ENCODE results near the gene FBXL17.
A peak's percentile ranks its signal among the peaks of the same experiment; 100 is the strongest.
"Not testable (repeated sequence)": the region's sequence is repeated elsewhere in the genome, so short reads cannot be mapped to it uniquely, and the experiment has no call there.

The FBXL17 gene

GRCh38 chr5:108398964-108399363 lies 17.1 kb upstream of the FBXL17 start:
- Histone ChIP-seq H3K27me3 (ENCODE audit: control insufficient read depth in 1 of 2, insufficient read depth in 2 of 2, low read length in 2 of 2) (no peaks in the 10 kb centered on the region), H3K9me3 (ENCODE audit: control insufficient read depth in 1 of 2, low read length in 2 of 2) (no peaks in the 10 kb centered on the region), H3K4me1 (ENCODE audit: control insufficient read depth in 1 of 2, insufficient read depth in 2 of 2, low read length in 2 of 2) (no peaks in the 10 kb centered on the region), H3K27ac (ENCODE audit: low read depth, low read length) (no peak overlapping the region), H3K4me3 (ENCODE audit: low read depth in 1 of 2, low read length in 2 of 2) (no peak overlapping the region), H3K9ac (ENCODE audit: low read depth in 1 of 2, low read length in 2 of 2) (no peak overlapping the region), H3K36me3 (ENCODE audit: control insufficient read depth in 1 of 2, insufficient read depth in 2 of 2, low read length in 2 of 2) (no peaks in the 10 kb centered on the region)

GRCh38 chr5:108396837-108397236 lies 14.9 kb upstream of the FBXL17 start:
- not testable (repeated sequence) for H3K4me1 ChIP-seq (ENCODE audit: control insufficient read depth in 1 of 2, insufficient read depth in 2 of 2, low read length in 2 of 2); H3K9me3 ChIP-seq (ENCODE audit: control insufficient read depth in 1 of 2, low read length in 2 of 2); H3K9ac ChIP-seq (ENCODE audit: low read depth in 1 of 2, low read length in 2 of 2); H3K27ac ChIP-seq (ENCODE audit: low read depth, low read length); H3K4me3 ChIP-seq (ENCODE audit: low read depth in 1 of 2, low read length in 2 of 2); H3K27me3 ChIP-seq (ENCODE audit: control insufficient read depth in 1 of 2, insufficient read depth in 2 of 2, low read length in 2 of 2); H3K36me3 ChIP-seq (ENCODE audit: control insufficient read depth in 1 of 2, insufficient read depth in 2 of 2, low read length in 2 of 2)

GRCh38 chr5:108387758-108388157 lies 5.9 kb upstream of the FBXL17 start:
- no peaks in the 10 kb centered on the region for H3K36me3 ChIP-seq (ENCODE audit: control insufficient read depth in 1 of 2, insufficient read depth in 2 of 2, low read length in 2 of 2)
- no peaks in the 10 kb centered on the region for H3K27me3 ChIP-seq (ENCODE audit: control insufficient read depth in 1 of 2, insufficient read depth in 2 of 2, low read length in 2 of 2)
- no peak overlapping the region for H3K9ac ChIP-seq (ENCODE audit: low read depth in 1 of 2, low read length in 2 of 2)
- H3K4me3 ChIP-seq (ENCODE audit: low read depth in 1 of 2, low read length in 2 of 2), result no peak overlapping the region
- H3K27ac ChIP-seq (ENCODE audit: low read depth, low read length), result no peak overlapping the region
- no peaks in the 10 kb centered on the region for H3K9me3 ChIP-seq (ENCODE audit: control insufficient read depth in 1 of 2, low read length in 2 of 2)
- H3K4me1 ChIP-seq (ENCODE audit: control insufficient read depth in 1 of 2, insufficient read depth in 2 of 2, low read length in 2 of 2), result peaks cover 4 to 9% of the 10 kb centered on the region in 2 donors

- no peak overlapping the region for H3K4me3 ChIP-seq (ENCODE audit: low read depth in 1 of 2, low read length in 2 of 2)
- H3K9ac ChIP-seq (ENCODE audit: low read depth in 1 of 2, low read length in 2 of 2), result no peak overlapping the region
- no peaks in the 10 kb centered on the region for H3K27me3 ChIP-seq (ENCODE audit: control insufficient read depth in 1 of 2, insufficient read depth in 2 of 2, low read length in 2 of 2)
- H3K4me1 ChIP-seq (ENCODE audit: control insufficient read depth in 1 of 2, insufficient read depth in 2 of 2, low read length in 2 of 2), result peaks cover 4 to 9% of the 10 kb centered on the region in 2 donors
- H3K9me3 ChIP-seq (ENCODE audit: control insufficient read depth in 1 of 2, low read length in 2 of 2), result no peaks in the 10 kb centered on the region
- H3K36me3 ChIP-seq (ENCODE audit: control insufficient read depth in 1 of 2, insufficient read depth in 2 of 2, low read length in 2 of 2), result no peaks in the 10 kb centered on the region
- no peak overlapping the region for H3K27ac ChIP-seq (ENCODE audit: low read depth, low read length)
These were observed 4.6 kb upstream of the FBXL17 start for GRCh38 chr5:108386345-108387061.

- no peaks in the 10 kb centered on the region for H3K27me3 ChIP-seq (ENCODE audit: control insufficient read depth in 1 of 2, insufficient read depth in 2 of 2, low read length in 2 of 2)
- peaks cover 8 to 14% of the 10 kb centered on the region in 2 donors for H3K4me1 ChIP-seq (ENCODE audit: control insufficient read depth in 1 of 2, insufficient read depth in 2 of 2, low read length in 2 of 2)
- no peak overlapping the region for H3K27ac ChIP-seq (ENCODE audit: low read depth, low read length)
- no peak overlapping the region for H3K9ac ChIP-seq (ENCODE audit: low read depth in 1 of 2, low read length in 2 of 2)
- no peaks in the 10 kb centered on the region for H3K9me3 ChIP-seq (ENCODE audit: control insufficient read depth in 1 of 2, low read length in 2 of 2)
- H3K36me3 ChIP-seq (ENCODE audit: control insufficient read depth in 1 of 2, insufficient read depth in 2 of 2, low read length in 2 of 2), result no peaks in the 10 kb centered on the region
- no peak overlapping the region for H3K4me3 ChIP-seq (ENCODE audit: low read depth in 1 of 2, low read length in 2 of 2)
These were observed 2.8 kb upstream of the FBXL17 start for GRCh38 chr5:108384741-108385140.

- no peaks in the 10 kb centered on the region for H3K36me3 ChIP-seq (ENCODE audit: control insufficient read depth in 1 of 2, insufficient read depth in 2 of 2, low read length in 2 of 2)
- H3K27ac ChIP-seq (ENCODE audit: low read depth, low read length), result peak overlapping the region; percentile 99
- H3K9ac ChIP-seq (ENCODE audit: low read depth in 1 of 2, low read length in 2 of 2), result peak overlapping the region; percentile 82 to 92
- H3K4me1 ChIP-seq (ENCODE audit: control insufficient read depth in 1 of 2, insufficient read depth in 2 of 2, low read length in 2 of 2), result peaks cover 15 to 20% of the 10 kb centered on the region in 2 donors
- H3K4me3 ChIP-seq (ENCODE audit: low read depth in 1 of 2, low read length in 2 of 2), result peak overlapping the region; percentile 81 to 86
- H3K27me3 ChIP-seq (ENCODE audit: control insufficient read depth in 1 of 2, insufficient read depth in 2 of 2, low read length in 2 of 2), result no peaks in the 10 kb centered on the region
- no peaks in the 10 kb centered on the region for H3K9me3 ChIP-seq (ENCODE audit: control insufficient read depth in 1 of 2, low read length in 2 of 2)
These were observed 959 bp upstream of the FBXL17 start for GRCh38 chr5:108382784-108383330.

GRCh38 chr5:108381350-108381953 lies 446 bp downstream of the FBXL17 start:
- Histone ChIP-seq H3K4me3 (ENCODE audit: low read depth in 1 of 2, low read length in 2 of 2) (peak overlapping the region; percentile 81 to 86), H3K4me1 (ENCODE audit: control insufficient read depth in 1 of 2, insufficient read depth in 2 of 2, low read length in 2 of 2) (peaks cover 15 to 20% of the 10 kb centered on the region in 2 donors), H3K27me3 (ENCODE audit: control insufficient read depth in 1 of 2, insufficient read depth in 2 of 2, low read length in 2 of 2) (no peaks in the 10 kb centered on the region), H3K9ac (ENCODE audit: low read depth in 1 of 2, low read length in 2 of 2) (peak overlapping the region; percentile 82 to 92), H3K36me3 (ENCODE audit: control insufficient read depth in 1 of 2, insufficient read depth in 2 of 2, low read length in 2 of 2) (no peaks in the 10 kb centered on the region), H3K9me3 (ENCODE audit: control insufficient read depth in 1 of 2, low read length in 2 of 2) (peaks cover 0 to 4% of the 10 kb centered on the region in 2 donors), H3K27ac (ENCODE audit: low read depth, low read length) (peak overlapping the region; percentile 99)

GRCh38 chr5:108380531-108381349 lies 1.2 kb downstream of the FBXL17 start:
- Histone ChIP-seq H3K27ac (ENCODE audit: low read depth, low read length) (peak overlapping the region; percentile 99), H3K27me3 (ENCODE audit: control insufficient read depth in 1 of 2, insufficient read depth in 2 of 2, low read length in 2 of 2) (no peaks in the 10 kb centered on the region), H3K36me3 (ENCODE audit: control insufficient read depth in 1 of 2, insufficient read depth in 2 of 2, low read length in 2 of 2) (no peaks in the 10 kb centered on the region), H3K9ac (ENCODE audit: low read depth in 1 of 2, low read length in 2 of 2) (peak overlapping the region; percentile 63 to 92), H3K4me1 (ENCODE audit: control insufficient read depth in 1 of 2, insufficient read depth in 2 of 2, low read length in 2 of 2) (peaks cover 15 to 20% of the 10 kb centered on the region in 2 donors), H3K4me3 (ENCODE audit: low read depth in 1 of 2, low read length in 2 of 2) (peak overlapping the region; percentile 81 to 86), H3K9me3 (ENCODE audit: control insufficient read depth in 1 of 2, low read length in 2 of 2) (peaks cover 6 to 11% of the 10 kb centered on the region in 2 donors)

GRCh38 chr5:108379722-108380530 lies 2.0 kb downstream of the FBXL17 start:
- Histone ChIP-seq H3K4me3 (ENCODE audit: low read depth in 1 of 2, low read length in 2 of 2) (peak overlapping the region; percentile 81 to 86), H3K9ac (ENCODE audit: low read depth in 1 of 2, low read length in 2 of 2) (peak overlapping the region; percentile 63 to 65), H3K9me3 (ENCODE audit: control insufficient read depth in 1 of 2, low read length in 2 of 2) (peaks cover 10 to 15% of the 10 kb centered on the region in 2 donors), H3K36me3 (ENCODE audit: control insufficient read depth in 1 of 2, insufficient read depth in 2 of 2, low read length in 2 of 2) (no peaks in the 10 kb centered on the region), H3K27me3 (ENCODE audit: control insufficient read depth in 1 of 2, insufficient read depth in 2 of 2, low read length in 2 of 2) (no peaks in the 10 kb centered on the region), H3K27ac (ENCODE audit: low read depth, low read length) (no peak overlapping the region), H3K4me1 (ENCODE audit: control insufficient read depth in 1 of 2, insufficient read depth in 2 of 2, low read length in 2 of 2) (peaks cover 15 to 20% of the 10 kb centered on the region in 2 donors)

Measured in duodenal mucosa (tissue), 2 donors.